IMR-90 (cell line): ENCODE results near the gene CYP3A4.

ENCODE experiments used
- CEBPB ChIP-seq: IDR thresholded peaks from 2 replicates; pipeline ENCODE4 v1.6.1; 2012; ENCODE audit warnings: low read depth, low read length, improper control_type of control experiment
- CTCF ChIP-seq: conservative IDR thresholded peaks from 2 replicates; pipeline ENCODE4 v1.5.1; 2012; ENCODE audit warnings: mild to moderate bottlenecking, low read depth, low read length, improper control_type of control experiment
- RAD21 ChIP-seq: IDR thresholded peaks from 2 replicates; pipeline ENCODE4 v1.6.1; 2012; ENCODE audit warnings: low read length, improper control_type of control experiment

- TF ChIP-seq CEBPB (no peak), CTCF (no peak), RAD21 (no peak)
These were observed 7.8 kb upstream of the CYP3A4 start for GRCh38 chr7:99791667-99792369.
